Stomach smooth muscle (tissue), 2 donors: ENCODE measurements around the gene TNKS2.

Experiments
- H3K27ac ChIP-seq: one replicate; pipeline ENCODE4 v1.7.0; 2013; ENCODE audit warnings: mild to moderate bottlenecking, low read length, inconsistent platforms
- H3K27me3 ChIP-seq, 2 donors: one replicate each; pipeline ENCODE4 v1.7.0; 2013; ENCODE audit warnings: low read length in 2 of 2; ENCODE audit not compliant: insufficient read depth in 2 of 2, control insufficient read depth in 1 of 2
- H3K36me3 ChIP-seq, 2 donors: one replicate each; pipeline ENCODE4 v1.7.0; 2013; ENCODE audit warnings: low read length in 2 of 2; ENCODE audit not compliant: control insufficient read depth in 2 of 2, insufficient read depth in 2 of 2
- H3K4me1 ChIP-seq: one replicate; pipeline ENCODE4 v1.7.0; 2013; ENCODE audit warnings: low read length; ENCODE audit not compliant: control insufficient read depth, insufficient read depth
- H3K4me3 ChIP-seq, 2 donors: one replicate each; pipeline ENCODE4 v1.7.0; 2013; ENCODE audit warnings: low read length in 2 of 2
- H3K9ac ChIP-seq, 2 donors: one replicate each; pipeline ENCODE4 v1.7.0; 2013; ENCODE audit warnings: low read length in 2 of 2, mild to moderate bottlenecking in 1 of 2
- H3K9me3 ChIP-seq, 2 donors: one replicate each; pipeline ENCODE4 v1.7.0; 2013; ENCODE audit warnings: low read length in 2 of 2; ENCODE audit not compliant: control insufficient read depth in 2 of 2
- donor health status: healthy.
- donor health status: Pancreatic carcinoma.

Gene TNKS2

GRCh38 chr10:91796331-91797047 is 1.7 kb upstream of the TNKS2 start:
- peak overlapping the region; percentile 91 to 97 for H3K4me3 ChIP-seq
- H3K9me3 ChIP-seq = no peaks in the 10 kb centered on the region
- H3K27me3 ChIP-seq = no peaks in the 10 kb centered on the region
- H3K36me3 ChIP-seq = no peaks in the 10 kb centered on the region
- H3K4me1 ChIP-seq = peaks cover 6% of the 10 kb centered on the region
- H3K9ac ChIP-seq = peak overlapping the region; percentile 58 to 68
- no peak overlapping the region for H3K27ac ChIP-seq

GRCh38 chr10:91797048-91797690 is 1.1 kb upstream of the TNKS2 start:
- no peaks in the 10 kb centered on the region for H3K36me3 ChIP-seq
- peak overlapping the region; percentile 91 to 97 for H3K4me3 ChIP-seq
- H3K27me3 ChIP-seq = no peaks in the 10 kb centered on the region
- H3K9me3 ChIP-seq = no peaks in the 10 kb centered on the region
- H3K4me1 ChIP-seq = peaks cover 6% of the 10 kb centered on the region
- H3K9ac ChIP-seq = peak overlapping the region; percentile 2 to 98
- peak overlapping the region; percentile 83 for H3K27ac ChIP-seq

- H3K4me1 ChIP-seq = peaks cover 9% of the 10 kb centered on the region
- no peaks in the 10 kb centered on the region for H3K9me3 ChIP-seq
These were observed 704 bp downstream of the TNKS2 start for GRCh38 chr10:91798649-91799611.

GRCh38 chr10:91799612-91799975 is 1.4 kb downstream of the TNKS2 start:
- peak overlapping the region; percentile 91 to 97 for H3K4me3 ChIP-seq
- H3K36me3 ChIP-seq = no peaks in the 10 kb centered on the region
- no peaks in the 10 kb centered on the region for H3K9me3 ChIP-seq
- peak overlapping the region; percentile 14 to 98 for H3K9ac ChIP-seq
- H3K27ac ChIP-seq = no peak overlapping the region
- no peaks in the 10 kb centered on the region for H3K27me3 ChIP-seq
- H3K4me1 ChIP-seq = peaks cover 9% of the 10 kb centered on the region

More at GRCh38 chr10:91798649-91799611, 704 bp downstream of the TNKS2 start:
- Histone ChIP-seq H3K27ac (peak overlapping the region; percentile 83), H3K36me3 (no peaks in the 10 kb centered on the region), H3K27me3 (no peaks in the 10 kb centered on the region), H3K4me3 (peak overlapping the region; percentile 91 to 97), H3K9ac (peak overlapping the region; percentile 86 to 98)

GRCh38 chr10:91800182-91800581 is 2.0 kb downstream of the TNKS2 start:
- peak overlapping the region in 1 of 2 donors; percentile 98 for H3K9ac ChIP-seq
- no peaks in the 10 kb centered on the region for H3K9me3 ChIP-seq
- no peaks in the 10 kb centered on the region for H3K27me3 ChIP-seq
- H3K36me3 ChIP-seq = no peaks in the 10 kb centered on the region
- no peak overlapping the region for H3K27ac ChIP-seq
- H3K4me1 ChIP-seq = peaks cover 9% of the 10 kb centered on the region
- peak overlapping the region; percentile 91 to 97 for H3K4me3 ChIP-seq

- Histone ChIP-seq H3K4me3 (no peak overlapping the region), H3K4me1 (peaks cover 11% of the 10 kb centered on the region), H3K27ac (no peak overlapping the region), H3K9ac (no peak overlapping the region), H3K27me3 (no peaks in the 10 kb centered on the region), H3K9me3 (no peaks in the 10 kb centered on the region), H3K36me3 (no peaks in the 10 kb centered on the region)
These were observed 2.5 kb downstream of the TNKS2 start for GRCh38 chr10:91800756-91801155.

- peaks cover 12% of the 10 kb centered on the region for H3K4me1 ChIP-seq
- H3K4me3 ChIP-seq = no peak overlapping the region
- no peaks in the 10 kb centered on the region for H3K9me3 ChIP-seq
- peaks cover 0 to 2% of the 10 kb centered on the region in 2 donors for H3K36me3 ChIP-seq
- H3K27ac ChIP-seq = no peak overlapping the region
- H3K9ac ChIP-seq = no peak overlapping the region
- H3K27me3 ChIP-seq = no peaks in the 10 kb centered on the region
These were observed 5.3 kb downstream of the TNKS2 start for GRCh38 chr10:91803386-91804125.

GRCh38 chr10:91804126-91804510 is 5.9 kb downstream of the TNKS2 start:
- Histone ChIP-seq H3K4me1 (peaks cover 12% of the 10 kb centered on the region), H3K36me3 (peaks cover 0 to 2% of the 10 kb centered on the region in 2 donors), H3K9me3 (no peaks in the 10 kb centered on the region), H3K27ac (no peak overlapping the region), H3K4me3 (no peak overlapping the region), H3K9ac (no peak overlapping the region), H3K27me3 (no peaks in the 10 kb centered on the region)

- Histone ChIP-seq H3K4me1 (peaks cover 8% of the 10 kb centered on the region), H3K9me3 (no peaks in the 10 kb centered on the region), H3K27me3 (no peaks in the 10 kb centered on the region), H3K36me3 (peaks cover 0 to 2% of the 10 kb centered on the region in 2 donors), H3K9ac (no peak overlapping the region), H3K27ac (no peak overlapping the region), H3K4me3 (no peak overlapping the region)
These were observed 7.0 kb downstream of the TNKS2 start for GRCh38 chr10:91805110-91805838.
